ENCODE data around the gene PEAR1. TPM values are rescaled to one million over a fixed set of nuclear protein-coding genes. Genes with fewer than 3 reads are reported as not detected.

The PEAR1 gene
- total and polyA plus RNA-seq, 2 of the 8 experiments (the other 6 are each of a cell fraction or from before 2014, with no cell fraction given) = 0.63 to 0.71 TPM

GRCh38 chr1:156856282-156856785 is 37.2 kb upstream of the PEAR1 start:
- Histone ChIP-seq H3K9ac (replicated peaks in 1 of 4; ENCODE audit: extremely low read depth in 1 of 4, low read depth in 3 of 4, low read length in 3 of 4) (no peak overlapping the region), H2BK20ac (ENCODE audit: low read length) (no peak overlapping the region), H4K20me1 (replicated peaks in 1 of 2; ENCODE audit: control insufficient read depth in 1 of 2, insufficient read depth in 2 of 2, low read length in 2 of 2) (peaks cover 0 to 5% of the 10 kb centered on the region in 2 experiments), H4K91ac (replicated peaks; ENCODE audit: insufficient read length, low read length) (no peak overlapping the region), H4K8ac (ENCODE audit: extremely low read depth, insufficient read depth, low read length) (no peak overlapping the region), H3K36me3 (ENCODE audit: control insufficient read depth in 2 of 4, insufficient read depth in 4 of 4, low read length in 3 of 4) (peaks cover 0 to 2% (median 0%) of the 10 kb centered on the region in 4 experiments; a peak in 1 of 8 replicates), H3K56ac (replicated peaks; ENCODE audit: insufficient read length, low read depth, low read length) (no peak overlapping the region), H3K18ac (ENCODE audit: extremely low read depth, low read length) (no peak overlapping the region), H3K79me1 (ENCODE audit: low read depth, low read length) (no peaks in the 10 kb centered on the region), H4K5ac (ENCODE audit: insufficient read length, low read depth, low read length) (no peak overlapping the region), H3K4me1 (replicated peaks in 1 of 4; ENCODE audit: control insufficient read depth in 3 of 4, insufficient read depth in 4 of 4, low read length in 3 of 4) (peaks cover 0 to 15% (median 9%) of the 10 kb centered on the region in 4 experiments; a peak in 6 of 7 replicates), H3K23me2 (ENCODE audit: low read depth, low read length) (peaks cover 19% of the 10 kb centered on the region; the same call in 1 of the 2 replicates), H3K79me2 (ENCODE audit: control insufficient read depth in 1 of 2, insufficient read depth in 2 of 2, low read length in 2 of 2) (no peaks in the 10 kb centered on the region), H2BK15ac (ENCODE audit: low read length) (no peak overlapping the region), H2AFZ (ENCODE audit: low read length) (no peak overlapping the region), H3K14ac (ENCODE audit: insufficient read length) (no peak overlapping the region), H2BK12ac (ENCODE audit: low read depth, low read length) (no peak overlapping the region), H3K4ac (replicated peaks; ENCODE audit: insufficient read length, low read depth, low read length) (no peak overlapping the region), H3K4me2 (ENCODE audit: insufficient read depth in 1 of 2, low read depth in 2 of 2, low read length in 2 of 2) (no peak overlapping the region), H3K27me3 (replicated peaks in 1 of 4; ENCODE audit: control insufficient read depth in 3 of 4, extremely low read depth in 1 of 4, insufficient read depth in 3 of 4, low read length in 3 of 4) (peaks cover 34 to 81% (median 56%) of the 10 kb centered on the region in 4 experiments), H3K4me3 (ENCODE audit: extremely low read depth in 1 of 4, insufficient read depth in 2 of 4, low read depth in 3 of 4, low read length in 4 of 4) (no peak overlapping the region), H2AK5ac (ENCODE audit: low read depth, low read length) (no peak overlapping the region), H3K9me3 (ENCODE audit: insufficient read depth in 2 of 2, low read depth in 1 of 2, low read length in 1 of 2) (no peaks in the 10 kb centered on the region), H3K23ac (ENCODE audit: insufficient read length) (no peak overlapping the region), H3K27ac (ENCODE audit: low read depth, low read length) (no peak overlapping the region), H2BK5ac (ENCODE audit: low read depth, low read length) (no peak overlapping the region), H2BK120ac (replicated peaks; ENCODE audit: low read depth, low read length) (no peak overlapping the region)
- FAIRE-seq = no peak
- POLR2A ChIA-PET (ENCODE audit: partially characterized antibody) = interaction anchor here (1.0 to 2.4 kb wide), 4 partner anchors 7 to 141 kb away, joined by 3 to 6 read pairs (median 4); no protein-coding TSS in a partner anchor
- CTCF ChIA-PET (ENCODE audit: partially characterized antibody) = interaction anchor here (0.9 to 25.2 kb wide), 11 partner anchors 5 to 167 kb away, joined by 3 to 719 read pairs (median 38); partner anchors contain the start of genes INSRR, LRRC71, NTRK1 and PEAR1
- DNase-seq (ENCODE audit: low read depth in 1 of 2, low spot score in 2 of 2) = no peak
- WGBS, 2 experiments (ENCODE audit: extremely low coverage in 1 of 2, insufficient coverage in 1 of 2, insufficient read length in 1 of 2, insufficient replicate concordance in 2 of 2, low coverage in 1 of 2, low lambda C conversion rate in 2 of 2, missing lambda C conversion rate in 1 of 2) = 85% methylated on average over 3 of the region's 3 CpGs; no CpG with 5 or more reads in 1 of the 2 experiments
- no peak for TF ChIP-seq EP300 (IDR thresholded peaks at IDR 0.05; ENCODE audit: borderline replicate concordance in 1 of 2, low read depth in 2 of 2, low read length in 2 of 2)
- no peak for TF ChIP-seq RNF2 (IDR thresholded peaks at IDR 0.05; ENCODE audit: borderline replicate concordance, low read depth, low read length, missing control alignments, poor library complexity, severe bottlenecking)
- TF ChIP-seq POLR2A (IDR thresholded peaks at IDR 0.05; ENCODE audit: control extremely low read depth in 1 of 2, low read depth in 2 of 2, low read length in 2 of 2) = no peak
- TF ChIP-seq JUND (IDR thresholded peaks at IDR 0.05; ENCODE audit: low read length) = no peak
- TF ChIP-seq ATF3 (IDR thresholded peaks at IDR 0.05; ENCODE audit: insufficient read depth, low read depth, low read length) = no peak
- no peak for TF ChIP-seq SP1 (IDR thresholded peaks at IDR 0.05; ENCODE audit: low read depth, low read length)
- no peak for TF ChIP-seq YY1 (IDR thresholded peaks at IDR 0.05; ENCODE audit: low read depth, low read length)
- no peak for TF ChIP-seq SIRT6 (IDR thresholded peaks at IDR 0.05; ENCODE audit: low read length)
- no peak for TF ChIP-seq SIX5 (IDR thresholded peaks at IDR 0.05; ENCODE audit: low read depth, low read length)
- no peak for TF ChIP-seq EGR1 (IDR thresholded peaks at IDR 0.05; ENCODE audit: borderline replicate concordance, low read depth, low read length)
- no peak for TF ChIP-seq CEBPB (IDR thresholded peaks at IDR 0.05; ENCODE audit: low read depth, low read length)
- no peak for TF ChIP-seq ATF2 (IDR thresholded peaks at IDR 0.05; ENCODE audit: low read length)
